HEK293 (cell line): ENCODE data around the gene HOXA3.

Experiments
- CTCF ChIA-PET: fragments of 350-600 bp; formaldehyde crosslinking; extraction: SDS; loops from one replicate; lab custom pipeline; 2021; ENCODE audit warnings: antibody characterized with exemption; lab: Yijun Ruan, JAX
- POLR2A ChIA-PET: fragments of 300-600 bp; formaldehyde crosslinking; extraction: SDS; loops from one replicate; lab custom pipeline; 2020; ENCODE audit warnings: antibody characterized with exemption, inconsistent platforms; lab: Yijun Ruan, JAX
- H3K27ac ChIP-seq: fragments of 200-500 bp; sonication (Bioruptor generic); 2 replicates; pipeline ENCODE4 v1.5.1; 2014; ENCODE audit warnings: low read depth, low read length, control low read depth, inconsistent platforms; ENCODE audit errors: extremely low read depth
- H3K36me3 ChIP-seq, 2 experiments: fragments of 200-500 bp in 1 of 2; sonication (Bioruptor generic) in 1 of 2; 1 replicate in 1 of 2; 2 replicates in 1 of 2; pipeline ENCODE4 v1.5.1; 2014 to 2017; ENCODE audit warnings: inconsistent platforms in 2 of 2, low read length in 2 of 2; ENCODE audit not compliant: control insufficient read depth in 2 of 2, insufficient read depth in 1 of 2
- H3K4me1 ChIP-seq: fragments of 200-500 bp; sonication (Bioruptor generic); 2 replicates; pipeline ENCODE4 v1.5.1; 2014; ENCODE audit warnings: mild to moderate bottlenecking, low read length, inconsistent platforms; ENCODE audit not compliant: control insufficient read depth, insufficient read depth
- H3K4me3 ChIP-seq: 2 replicates; pipeline ENCODE4 v1.5.1; 2011; ENCODE audit warnings: low read depth, mild to moderate bottlenecking, control low read depth, low read length, moderate library complexity
- H3K9me3 ChIP-seq: fragments of 200-500 bp; sonication (Bioruptor generic); 2 replicates; pipeline ENCODE4 v1.5.1; 2014; ENCODE audit warnings: low read depth, low read length, inconsistent platforms; ENCODE audit not compliant: control insufficient read depth, insufficient read depth
- BCL11B ChIP-seq: fragments of 450-650 bp; formaldehyde crosslinking; IDR thresholded peaks from 2 replicates; pipeline ENCODE4 v1.5.1; 2016; ENCODE audit warnings: low read depth, missing biosample characterization, missing genetic modification characterization
- CTCF ChIP-seq: fragments of 450-650 bp; formaldehyde crosslinking; IDR thresholded peaks from 2 replicates; pipeline ENCODE4 v1.5.1; 2016; ENCODE audit warnings: missing biosample characterization, missing genetic modification characterization
- FEZF1 ChIP-seq: fragments of 450-650 bp; formaldehyde crosslinking; IDR thresholded peaks from 2 replicates; pipeline ENCODE4 v1.5.1; 2016; ENCODE audit warnings: missing biosample characterization, missing genetic modification characterization
- GLIS1 ChIP-seq: fragments of 450-650 bp; formaldehyde crosslinking; IDR thresholded peaks from 2 replicates; pipeline ENCODE4 v1.5.1; 2016; ENCODE audit warnings: missing biosample characterization, missing genetic modification characterization
- GLIS2 ChIP-seq: fragments of 450-650 bp; formaldehyde crosslinking; IDR thresholded peaks from 2 replicates; pipeline ENCODE4 v1.5.1; 2016; ENCODE audit warnings: missing biosample characterization, missing genetic modification characterization
- HIC1 ChIP-seq: fragments of 450-650 bp; formaldehyde crosslinking; IDR thresholded peaks from 2 replicates; pipeline ENCODE4 v1.5.1; 2016; ENCODE audit warnings: missing biosample characterization, missing genetic modification characterization
- HOXA7 ChIP-seq: sonication (generic); formaldehyde crosslinking; IDR thresholded peaks from 2 replicates; pipeline ENCODE4 v1.8.1; 2022; ENCODE audit warnings: missing genetic modification reagents, borderline replicate concordance
- IKZF3 ChIP-seq: fragments of 450-650 bp; IDR thresholded peaks from 2 replicates; pipeline ENCODE4 v1.5.0; 2018; ENCODE audit warnings: missing biosample characterization, mild to moderate bottlenecking, missing genetic modification characterization, moderate library complexity
- KLF7 ChIP-seq: fragments of 450-650 bp; formaldehyde crosslinking; IDR thresholded peaks from 2 replicates; pipeline ENCODE4 v1.5.1; 2016; ENCODE audit warnings: missing biosample characterization, missing genetic modification characterization, borderline replicate concordance
- MEIS1 ChIP-seq: sonication (generic); formaldehyde crosslinking; IDR thresholded peaks from 2 replicates; pipeline ENCODE4 v1.8.1; 2022; ENCODE audit warnings: missing genetic modification reagents, mild to moderate bottlenecking, borderline replicate concordance
- OSR2 ChIP-seq: fragments of 450-650 bp; formaldehyde crosslinking; IDR thresholded peaks from 2 replicates; pipeline ENCODE4 v1.5.1; 2016; ENCODE audit warnings: missing biosample characterization, missing genetic modification characterization
- PRDM4 ChIP-seq: fragments of 450-650 bp; formaldehyde crosslinking; IDR thresholded peaks from 2 replicates; pipeline ENCODE4 v1.5.1; 2017; ENCODE audit warnings: missing biosample characterization, missing genetic modification characterization
- PRDM6 ChIP-seq: fragments of 450-650 bp; formaldehyde crosslinking; IDR thresholded peaks from 2 replicates; pipeline ENCODE4 v1.5.1; 2017; ENCODE audit warnings: missing biosample characterization, missing genetic modification characterization
- ZBTB10 ChIP-seq: fragments of 450-650 bp; formaldehyde crosslinking; IDR thresholded peaks from 2 replicates; pipeline ENCODE4 v1.5.1; 2016; ENCODE audit warnings: missing biosample characterization, missing genetic modification characterization
- ZBTB21 ChIP-seq: fragments of 450-650 bp; formaldehyde crosslinking; IDR thresholded peaks from 2 replicates; pipeline ENCODE4 v1.5.1; 2017; ENCODE audit warnings: missing biosample characterization, missing genetic modification characterization
- ZBTB8A ChIP-seq: fragments of 450-650 bp; formaldehyde crosslinking; IDR thresholded peaks from 2 replicates; pipeline ENCODE4 v1.5.1; 2016; ENCODE audit warnings: missing biosample characterization, missing genetic modification characterization
- ZFHX2 ChIP-seq: fragments of 450-650 bp; formaldehyde crosslinking; conservative IDR thresholded peaks from 2 replicates; pipeline ENCODE4 v1.5.1; 2016; ENCODE audit warnings: missing biosample characterization, missing genetic modification characterization
- ZFP3 ChIP-seq: fragments of 450-650 bp; formaldehyde crosslinking; IDR thresholded peaks from 2 replicates; pipeline ENCODE4 v1.5.1; 2016; ENCODE audit warnings: low read depth, missing biosample characterization, missing genetic modification characterization
- ZNF302 ChIP-seq: fragments of 450-650 bp; formaldehyde crosslinking; IDR thresholded peaks from 2 replicates; pipeline ENCODE4 v1.5.1; 2016; ENCODE audit warnings: missing biosample characterization, missing genetic modification characterization, low read depth
- ZNF37A ChIP-seq: fragments of 450-650 bp; IDR thresholded peaks from 2 replicates; pipeline ENCODE4 v1.5.1; 2018; ENCODE audit warnings: missing biosample characterization, missing genetic modification characterization
- ZNF423 ChIP-seq: fragments of 450-650 bp; formaldehyde crosslinking; IDR thresholded peaks from 2 replicates; pipeline ENCODE4 v1.5.1; 2016; ENCODE audit warnings: missing biosample characterization, missing genetic modification characterization
- ZNF580 ChIP-seq: fragments of 450-650 bp; formaldehyde crosslinking; IDR thresholded peaks from 2 replicates; pipeline ENCODE4 v1.5.1; 2016; ENCODE audit warnings: missing biosample characterization, missing genetic modification characterization
- ZNF76 ChIP-seq: fragments of 450-650 bp; formaldehyde crosslinking; IDR thresholded peaks from 2 replicates; pipeline ENCODE4; 2016; ENCODE audit warnings: low read depth, missing biosample characterization, missing genetic modification characterization, borderline replicate concordance
- ZNF837 ChIP-seq: fragments of 450-650 bp; formaldehyde crosslinking; IDR thresholded peaks from 2 replicates; pipeline ENCODE4 v1.5.1; 2016; ENCODE audit warnings: missing biosample characterization, missing genetic modification characterization
- ZNF843 ChIP-seq: fragments of 450-650 bp; formaldehyde crosslinking; IDR thresholded peaks from 2 replicates; pipeline ENCODE4 v1.5.1; 2016; ENCODE audit warnings: missing biosample characterization, missing genetic modification characterization
- ZSCAN30 ChIP-seq: fragments of 450-650 bp; IDR thresholded peaks from 2 replicates; pipeline ENCODE4 v1.5.1; 2018; ENCODE audit warnings: missing biosample characterization, mild to moderate bottlenecking, missing genetic modification characterization, moderate library complexity

The HOXA3 gene

GRCh38 chr7:27129729-27130539 is 22.4 kb downstream of the HOXA3 start:
- ChIA-PET CTCF (interaction anchor here (0.8 to 2.7 kb wide), 6 partner anchors 11 to 277 kb away, joined by 3 to 12 read pairs (median 3); partner anchors contain the start of gene HOXA6), POLR2A (interaction anchor here (1.1 to 2.2 kb wide), 9 partner anchors 10 to 272 kb away, joined by 3 to 29 read pairs (median 6); partner anchors contain the start of genes HOXA1, HOXA5 and HOXA7)
- H3K4me3 ChIP-seq: peak overlapping the region; percentile 52
- H3K4me1 ChIP-seq: peaks cover 75% of the 10 kb centered on the region
- no peaks in the 10 kb centered on the region for H3K9me3 ChIP-seq
- H3K36me3 ChIP-seq: peaks cover 5 to 13% of the 10 kb centered on the region in 2 experiments; a peak in 1 of 3 replicates
- H3K27ac ChIP-seq: peak overlapping the region; percentile 100
- TF ChIP-seq ZNF76 (tag by site-specific recombination) (peak; percentile 80), HIC1 (tag by site-specific recombination) (peak; percentile 39; the same call in 1 of the 2 replicates), MEIS1 (CRISPR knock-in tag) (no peak), ZNF37A (no peak), PRDM6 (tag by site-specific recombination) (peak; percentile 82), HOXA7 (no peak), OSR2 (peak; percentile 66), GLIS1 (peak; percentile 55; the same call in 1 of the 2 replicates), PRDM4 (peak; percentile 83), GLIS2 (tag by site-specific recombination) (peak; percentile 79), FEZF1 (tag by site-specific recombination) (peak; percentile 96), BCL11B (no peak), CTCF (tag by site-specific recombination) (0 out of 2 replicates have a peak, but pooled peaks have one; percentile 49), ZNF302 (tag by site-specific recombination) (no peak), ZNF423 (tag by site-specific recombination) (peak; percentile 74), ZNF837 (tag by site-specific recombination) (no peak), ZBTB8A (tag by site-specific recombination) (peak; percentile 94), ZNF843 (tag by site-specific recombination) (peak; percentile 96), ZNF580 (tag by site-specific recombination) (peak; percentile 88), IKZF3 (tag by site-specific recombination) (peak; percentile 78), ZSCAN30 (tag by site-specific recombination) (peak; percentile 87), KLF7 (0 out of 2 replicates have a peak, but pooled peaks have one; percentile 49), ZFP3 (tag by site-specific recombination) (no peak), ZBTB21 (tag by site-specific recombination) (no peak), ZBTB10 (no peak), ZFHX2 (tag by site-specific recombination) (no peak; the same call in 1 of the 2 replicates)
